ENCODE results near the gene ZNF135.

Gene ZNF135

GRCh38 chr19:58059003-58059670 lies at the start of gene ZNF135:
Gene ZNF135, plus strand, starts transcription at chr19:58059282. Its CDS starts 721 bp downstream, at chr19:58060003.
- peak; percentile 97 for DNase-seq (ENCODE audit: low spot score)

- no peak for DNase-seq (ENCODE audit: low spot score)
These were observed 49.8 kb upstream of the ZNF135 start for GRCh38 chr19:58009301-58009665.

GRCh38 chr19:58009666-58010301 lies 49.3 kb upstream of the ZNF135 start:
- DNase-seq (ENCODE audit: low spot score) = peak; percentile 62

GRCh38 chr19:58010507-58010906 lies 48.6 kb upstream of the ZNF135 start:
- no peak for DNase-seq (ENCODE audit: low spot score)

GRCh38 chr19:58014141-58014540 lies 44.9 kb upstream of the ZNF135 start:
- DNase-seq (ENCODE audit: low spot score) = no peak

GRCh38 chr19:58020129-58020528 lies 39.0 kb upstream of the ZNF135 start:
- DNase-seq (ENCODE audit: low spot score) = no peak

- peak; percentile 66 for DNase-seq (ENCODE audit: low spot score)
These were observed 37.4 kb upstream of the ZNF135 start for GRCh38 chr19:58021541-58022282.

- no peak for DNase-seq (ENCODE audit: low spot score)
These were observed 36.8 kb upstream of the ZNF135 start for GRCh38 chr19:58022283-58022660.

GRCh38 chr19:58024661-58025060 lies 34.4 kb upstream of the ZNF135 start:
- DNase-seq (ENCODE audit: low spot score) = no peak

GRCh38 chr19:58033741-58034476 lies 25.2 kb upstream of the ZNF135 start, which contains the start of gene ZSCAN1:
Gene ZSCAN1, plus strand, starts transcription at chr19:58034025. Its CDS starts 3,812 bp downstream, at chr19:58037837.
- peak; percentile 81 for DNase-seq (ENCODE audit: low spot score)

GRCh38 chr19:58034477-58034793 lies 24.6 kb upstream of the ZNF135 start:
- no peak for DNase-seq (ENCODE audit: low spot score)

GRCh38 chr19:58035863-58036262 lies 23.2 kb upstream of the ZNF135 start:
- DNase-seq (ENCODE audit: low spot score) = no peak

GRCh38 chr19:58037927-58038687 lies 21.0 kb upstream of the ZNF135 start:
- no peak for DNase-seq (ENCODE audit: low spot score)

GRCh38 chr19:58038688-58039204 lies 20.3 kb upstream of the ZNF135 start:
- no peak for DNase-seq (ENCODE audit: low spot score)

GRCh38 chr19:58040751-58041525 lies 18.1 kb upstream of the ZNF135 start:
- no peak for DNase-seq (ENCODE audit: low spot score)

GRCh38 chr19:58042495-58043340 lies 16.4 kb upstream of the ZNF135 start:
- DNase-seq (ENCODE audit: low spot score) = no peak

GRCh38 chr19:58044391-58044790 lies 14.7 kb upstream of the ZNF135 start:
- no peak for DNase-seq (ENCODE audit: low spot score)

- DNase-seq (ENCODE audit: low spot score) = no peak
These were observed 14.2 kb upstream of the ZNF135 start for GRCh38 chr19:58044886-58045285.

- DNase-seq (ENCODE audit: low spot score) = no peak
These were observed 13.6 kb upstream of the ZNF135 start for GRCh38 chr19:58045411-58046050.

All from AG08395 (cell line).